ENCODE data around the gene NCAPG2.
"Not testable (repeated sequence)": the region's sequence is repeated elsewhere in the genome, so short reads cannot be mapped to it uniquely, and the experiment has no call there.

The NCAPG2 gene

GRCh38 chr7:158698657-158699195, 5.9 kb downstream of the NCAPG2 start:
- TF ChIP-seq CTCF (IDR thresholded peaks at IDR 0.05; ENCODE audit: low read depth, low read length): no peak
- H3K4me3 ChIP-seq (ENCODE audit: low read depth, low read length): no peak overlapping the region

- H3K4me3 ChIP-seq (ENCODE audit: low read depth, low read length): not testable (repeated sequence)
Observed at GRCh38 chr7:158697597-158697996, 7.0 kb downstream of the NCAPG2 start.

- H3K4me3 ChIP-seq (ENCODE audit: low read depth, low read length): no peak overlapping the region
- peak; percentile 60 for TF ChIP-seq CTCF (IDR thresholded peaks at IDR 0.05; ENCODE audit: low read depth, low read length)
Observed at GRCh38 chr7:158695726-158696452, 8.7 kb downstream of the NCAPG2 start.

GRCh38 chr7:158695056-158695455, 9.5 kb downstream of the NCAPG2 start:
- no peak overlapping the region for H3K4me3 ChIP-seq (ENCODE audit: low read depth, low read length)
- no peak for TF ChIP-seq CTCF (IDR thresholded peaks at IDR 0.05; ENCODE audit: low read depth, low read length)

- no peak overlapping the region for H3K4me3 ChIP-seq (ENCODE audit: low read depth, low read length)
- no peak for TF ChIP-seq CTCF (IDR thresholded peaks at IDR 0.05; ENCODE audit: low read depth, low read length)
Observed at GRCh38 chr7:158694650-158695049, 10.0 kb downstream of the NCAPG2 start.

- no peak overlapping the region for H3K4me3 ChIP-seq (ENCODE audit: low read depth, low read length)
- no peak for TF ChIP-seq CTCF (IDR thresholded peaks at IDR 0.05; ENCODE audit: low read depth, low read length)
Observed at GRCh38 chr7:158689488-158689887, 15.1 kb downstream of the NCAPG2 start.

GRCh38 chr7:158687406-158687805, 17.2 kb downstream of the NCAPG2 start:
- H3K4me3 ChIP-seq (ENCODE audit: low read depth, low read length): no peak overlapping the region
- TF ChIP-seq CTCF (IDR thresholded peaks at IDR 0.05; ENCODE audit: low read depth, low read length): no peak

GRCh38 chr7:158685693-158686092, 18.9 kb downstream of the NCAPG2 start:
- TF ChIP-seq CTCF (IDR thresholded peaks at IDR 0.05; ENCODE audit: low read depth, low read length): no peak
- H3K4me3 ChIP-seq (ENCODE audit: low read depth, low read length): no peak overlapping the region

Data from WI38 (cell line).